ENCODE data around the gene C1QTNF5.
A peak's percentile ranks its signal among the peaks of the same experiment; 100 is the strongest.

C1QTNF5 gene

DNA sequence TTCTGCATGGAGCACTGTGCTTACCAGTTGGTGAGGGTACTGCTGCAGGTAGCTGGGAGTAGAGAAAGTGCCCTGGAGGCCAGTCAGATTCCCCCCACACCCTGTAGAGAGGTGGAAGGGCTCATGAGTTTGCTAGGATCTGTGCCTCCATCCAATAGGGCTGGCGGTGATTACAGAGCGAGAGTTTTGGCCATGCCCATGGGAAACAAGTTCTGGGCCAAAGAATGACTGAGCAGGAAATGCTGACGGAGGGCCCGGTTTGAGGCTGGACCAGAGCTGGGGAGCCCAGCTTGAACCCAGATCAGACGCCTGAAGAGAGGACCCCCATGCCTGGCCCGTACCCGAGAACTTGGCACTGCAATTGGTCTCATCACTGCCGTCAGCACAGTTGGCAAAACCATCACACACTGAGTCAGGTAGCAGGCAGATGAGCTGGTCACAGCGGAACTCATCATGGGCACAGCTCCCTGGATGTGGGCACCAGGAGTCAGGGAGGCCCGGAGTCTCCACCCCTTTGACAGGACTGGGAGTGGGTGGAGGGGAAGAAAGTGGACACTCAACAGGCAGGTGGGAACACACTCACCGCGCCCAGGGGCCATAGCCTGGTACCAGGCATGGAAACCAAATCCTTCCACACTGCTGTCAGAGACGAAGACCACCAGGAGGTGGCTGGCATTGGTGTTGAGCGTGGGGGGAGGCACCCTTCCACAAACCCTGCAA lies 3.8 kb upstream of the C1QTNF5 start:
- Histone ChIP-seq H4K20me1 (peaks cover 0 to 21% (median 2%) of the 10 kb centered on the region in 11 experiments; a peak in 9 of 22 replicates), H3K9me3 (replicated peaks in 1 of 11) (no peaks in the 10 kb centered on the region), H3K27me3 (peaks cover 21 to 31% (median 27%) of the 10 kb centered on the region in 11 experiments), H3K4me1 (peaks cover 24 to 29% (median 27%) of the 10 kb centered on the region in 10 experiments), H3K27ac (no peak overlapping the region), H3K36me3 (no peaks in the 10 kb centered on the region), H3K4me2 (no peak overlapping the region), H3K4me3 (no peak overlapping the region), H3K9ac (no peak overlapping the region)
- no peak for TF ChIP-seq Cebpa-rat (IDR thresholded peaks at IDR 0.05)

DNA sequence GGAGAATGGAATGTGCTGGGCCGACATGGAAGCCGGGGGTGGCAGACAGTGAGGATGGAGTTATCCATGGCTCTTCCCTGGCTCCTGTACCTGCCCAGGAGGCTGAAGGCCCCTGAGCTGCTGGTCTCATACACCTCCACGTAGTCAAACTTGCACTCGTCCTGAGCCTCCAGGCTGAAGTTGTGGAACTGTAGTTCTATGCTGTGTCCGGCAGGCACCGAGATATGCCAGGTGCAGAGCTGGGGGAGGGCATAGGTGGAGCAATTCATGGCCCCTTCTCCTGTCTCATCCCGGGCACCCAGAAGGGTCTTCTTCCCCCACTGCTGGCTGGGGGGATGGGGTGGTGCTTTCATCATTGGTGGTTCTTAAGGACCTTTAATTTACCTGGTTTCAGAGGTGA lies 3.0 kb upstream of the C1QTNF5 start:
- Histone ChIP-seq H3K9me3 (replicated peaks in 1 of 11) (no peaks in the 10 kb centered on the region), H3K36me3 (no peaks in the 10 kb centered on the region), H3K27ac (no peak overlapping the region), H3K4me2 (no peak overlapping the region), H3K4me3 (no peak overlapping the region), H3K27me3 (peaks cover 28 to 38% (median 34%) of the 10 kb centered on the region in 11 experiments), H3K4me1 (peaks cover 28 to 36% (median 34%) of the 10 kb centered on the region in 10 experiments), H4K20me1 (peaks cover 0 to 28% (median 10%) of the 10 kb centered on the region in 11 experiments; a peak in 18 of 22 replicates), H3K9ac (no peak overlapping the region)
- TF ChIP-seq Cebpa-rat (IDR thresholded peaks at IDR 0.05), result no peak

DNA sequence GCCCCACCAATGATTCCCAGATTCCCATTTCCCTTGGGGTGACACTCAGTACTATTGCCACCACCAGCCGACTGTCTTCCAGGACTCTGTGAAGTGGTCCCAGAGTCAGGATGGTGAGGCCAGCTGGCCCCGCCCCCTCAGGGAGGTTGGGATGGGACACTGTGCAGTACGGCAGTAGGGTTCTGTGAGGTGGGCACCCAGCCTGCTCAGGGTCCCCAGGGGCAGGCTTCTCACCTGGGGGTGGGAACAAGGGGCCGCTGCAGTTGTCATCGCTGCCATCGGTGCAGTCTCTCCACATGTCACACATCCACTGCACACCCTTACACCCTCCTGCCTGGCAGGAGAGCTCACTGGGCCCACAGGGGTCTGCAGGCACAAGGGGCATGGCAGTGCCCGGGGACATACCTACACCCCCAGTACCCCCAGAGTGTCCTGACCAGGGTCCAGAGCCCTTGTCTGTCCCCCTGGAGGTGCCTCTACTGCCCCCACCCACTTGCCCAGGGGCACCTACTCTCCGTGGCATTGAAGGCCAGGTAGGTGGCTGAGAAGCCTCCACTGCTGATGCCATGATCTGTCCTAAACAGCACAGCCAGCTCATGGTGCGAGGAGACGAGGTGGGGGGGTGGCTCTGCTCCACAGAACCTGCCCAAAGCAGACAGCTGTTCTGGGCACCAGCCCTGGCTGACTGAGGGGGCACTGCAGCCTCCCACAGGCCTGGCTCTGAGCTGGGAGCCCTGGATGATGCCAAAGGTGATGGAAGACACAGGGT lies 1.9 kb upstream of the C1QTNF5 start:
- peaks cover 0 to 37% (median 13%) of the 10 kb centered on the region in 11 experiments; a peak in 18 of 22 replicates for H4K20me1 ChIP-seq
- H3K27me3 ChIP-seq, result peaks cover 32 to 43% (median 38%) of the 10 kb centered on the region in 11 experiments

DNA sequence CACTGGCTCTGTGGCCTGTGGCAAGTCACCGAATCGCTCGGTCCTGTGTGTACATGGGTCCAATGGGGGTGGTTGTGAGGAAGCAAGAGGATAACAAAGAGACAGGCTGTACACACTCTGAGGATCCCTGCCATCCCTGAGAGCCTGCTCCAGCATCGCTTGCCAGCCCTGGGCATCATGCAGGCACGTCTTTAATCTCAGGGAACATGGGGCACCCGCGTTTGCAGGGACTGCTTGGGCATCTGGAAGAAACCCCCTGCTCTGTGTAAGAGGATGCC lies 1.3 kb upstream of the C1QTNF5 start:
- H3K4me3 ChIP-seq, result no peak overlapping the region
- H3K4me2 ChIP-seq, result peak overlapping the region in 9 of 11 experiments; percentile 90 to 98 (median 94); a peak in 14 of 22 replicates
- no peaks in the 10 kb centered on the region for H3K9me3 ChIP-seq (replicated peaks in 1 of 11)
- H3K27me3 ChIP-seq, result peaks cover 32 to 43% (median 38%) of the 10 kb centered on the region in 11 experiments
- no peak overlapping the region for H3K27ac ChIP-seq
- peaks cover 0 to 4% (median 0%) of the 10 kb centered on the region in 11 experiments; a peak in 1 of 22 replicates for H3K36me3 ChIP-seq
- no peak overlapping the region for H3K9ac ChIP-seq
- H4K20me1 ChIP-seq, result peaks cover 0 to 37% (median 17%) of the 10 kb centered on the region in 11 experiments; a peak in 19 of 22 replicates
- peaks cover 42 to 54% (median 52%) of the 10 kb centered on the region in 10 experiments for H3K4me1 ChIP-seq
- TF ChIP-seq Cebpa-rat (IDR thresholded peaks at IDR 0.05), result no peak

More for the DNA sequence above, 1.9 kb upstream of the C1QTNF5 start:
- H3K27ac ChIP-seq, result no peak overlapping the region
- H3K4me3 ChIP-seq, result no peak overlapping the region
- no peak for TF ChIP-seq Cebpa-rat (IDR thresholded peaks at IDR 0.05)
- H3K36me3 ChIP-seq, result no peaks in the 10 kb centered on the region
- H3K4me2 ChIP-seq, result peak overlapping the region in 5 of 11 experiments; percentile 90 to 98 (median 94); a peak in 4 of 22 replicates
- H3K4me1 ChIP-seq, result peaks cover 36 to 48% (median 46%) of the 10 kb centered on the region in 10 experiments
- no peak overlapping the region for H3K9ac ChIP-seq
- H3K9me3 ChIP-seq (replicated peaks in 1 of 11), result no peaks in the 10 kb centered on the region

DNA sequence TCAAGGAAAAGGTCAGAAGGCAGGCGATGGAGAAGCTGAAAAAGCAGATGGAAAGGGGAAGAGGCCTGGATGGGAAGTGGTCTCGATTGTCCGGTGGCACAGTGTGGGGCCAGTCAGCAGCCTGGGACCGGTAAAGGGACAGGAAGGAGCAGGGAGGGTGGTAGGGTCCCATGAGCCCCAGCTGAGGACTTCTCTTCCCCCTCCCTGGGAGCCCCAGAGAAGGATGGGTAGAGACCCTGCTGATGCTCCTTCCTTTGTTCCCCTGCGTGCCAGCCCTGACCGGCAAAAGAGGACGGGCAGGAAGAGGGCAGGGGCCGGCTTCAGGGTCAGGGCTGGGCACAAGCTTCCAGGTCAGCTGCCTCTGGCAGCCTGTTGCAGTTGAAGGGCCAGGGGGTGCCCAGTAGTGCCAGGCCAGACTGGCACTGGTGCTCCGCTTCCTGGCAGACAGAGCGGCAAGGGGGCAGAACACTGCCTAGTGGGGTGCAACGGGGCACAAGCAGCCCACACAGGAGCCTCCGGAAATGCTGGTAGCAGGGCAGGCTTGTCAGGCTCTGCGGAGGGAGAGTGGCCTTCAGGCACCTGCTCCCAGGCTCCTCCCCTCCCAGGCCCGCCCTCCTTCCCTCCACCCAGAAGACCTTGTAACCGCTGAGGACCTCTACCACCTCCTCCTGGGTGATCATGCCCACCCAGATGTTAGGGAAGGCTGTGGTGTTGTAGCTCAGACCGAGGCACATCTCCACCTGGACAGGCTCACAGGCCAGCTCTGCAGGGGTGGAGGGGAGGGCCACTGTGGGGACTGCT lies 739 bp upstream of the C1QTNF5 start:
- Histone ChIP-seq H3K4me3 (peak overlapping the region in 6 of 10 experiments; percentile 16 to 66 (median 40); a peak in 7 of 20 replicates), H3K27me3 (peaks cover 32 to 43% (median 38%) of the 10 kb centered on the region in 11 experiments), H3K4me1 (peaks cover 47 to 60% (median 57%) of the 10 kb centered on the region in 10 experiments), H3K4me2 (peak overlapping the region; percentile 90 to 98 (median 94)), H4K20me1 (peaks cover 0 to 37% (median 19%) of the 10 kb centered on the region in 11 experiments; a peak in 19 of 22 replicates), H3K36me3 (peaks cover 0 to 9% (median 0%) of the 10 kb centered on the region in 11 experiments; a peak in 4 of 22 replicates), H3K9me3 (replicated peaks in 1 of 11) (no peaks in the 10 kb centered on the region), H3K9ac (peak overlapping the region in 6 of 11 experiments; percentile 20 to 76 (median 42); a peak in 10 of 22 replicates), H3K27ac (no peak overlapping the region; a peak in 1 of 22 replicates)
- no peak for TF ChIP-seq Cebpa-rat (IDR thresholded peaks at IDR 0.05)

DNA sequence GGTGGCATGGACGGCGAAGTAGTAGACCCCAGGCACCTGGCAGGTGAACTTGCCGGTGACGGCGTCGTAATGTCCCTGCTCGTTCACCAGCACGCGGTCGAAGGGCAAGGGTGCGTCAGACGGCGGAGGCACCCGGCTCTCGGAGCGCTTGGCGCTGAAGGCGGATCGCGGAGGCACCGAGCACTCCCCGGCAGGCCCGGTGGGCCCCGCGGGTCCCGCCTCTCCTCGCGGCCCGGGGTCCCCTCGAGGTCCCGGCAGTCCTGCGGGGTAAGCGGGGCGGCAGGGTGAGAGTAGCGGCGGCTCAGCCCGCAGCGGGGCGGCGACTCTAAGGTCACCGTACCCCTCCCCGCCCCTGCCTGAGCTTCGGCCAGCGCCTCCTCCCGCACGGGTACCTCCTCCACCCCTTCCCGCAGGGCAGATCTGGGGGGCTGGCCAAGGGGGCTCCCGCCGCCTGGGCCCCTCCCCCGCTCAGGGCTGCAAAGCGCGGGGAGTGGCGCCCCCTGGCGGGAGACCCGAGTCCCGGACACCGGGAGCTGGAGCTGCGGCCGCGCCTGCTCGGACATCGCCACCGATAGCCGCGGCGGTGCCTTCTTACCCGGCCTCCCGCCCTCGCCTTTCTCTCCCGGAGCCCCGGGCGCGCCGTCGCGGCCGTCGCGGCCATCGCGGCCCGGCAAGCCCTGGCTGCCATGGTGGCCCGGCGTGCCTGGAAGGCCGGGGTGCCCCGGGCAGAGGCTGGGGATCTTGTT lies 921 bp downstream of the C1QTNF5 start:
- H3K9ac ChIP-seq, result peak overlapping the region; percentile 42 to 76 (median 63); a peak in 21 of 22 replicates
- peaks cover 64 to 76% (median 74%) of the 10 kb centered on the region in 10 experiments for H3K4me1 ChIP-seq
- H3K4me3 ChIP-seq, result peak overlapping the region; percentile 45 to 66 (median 52)

DNA sequence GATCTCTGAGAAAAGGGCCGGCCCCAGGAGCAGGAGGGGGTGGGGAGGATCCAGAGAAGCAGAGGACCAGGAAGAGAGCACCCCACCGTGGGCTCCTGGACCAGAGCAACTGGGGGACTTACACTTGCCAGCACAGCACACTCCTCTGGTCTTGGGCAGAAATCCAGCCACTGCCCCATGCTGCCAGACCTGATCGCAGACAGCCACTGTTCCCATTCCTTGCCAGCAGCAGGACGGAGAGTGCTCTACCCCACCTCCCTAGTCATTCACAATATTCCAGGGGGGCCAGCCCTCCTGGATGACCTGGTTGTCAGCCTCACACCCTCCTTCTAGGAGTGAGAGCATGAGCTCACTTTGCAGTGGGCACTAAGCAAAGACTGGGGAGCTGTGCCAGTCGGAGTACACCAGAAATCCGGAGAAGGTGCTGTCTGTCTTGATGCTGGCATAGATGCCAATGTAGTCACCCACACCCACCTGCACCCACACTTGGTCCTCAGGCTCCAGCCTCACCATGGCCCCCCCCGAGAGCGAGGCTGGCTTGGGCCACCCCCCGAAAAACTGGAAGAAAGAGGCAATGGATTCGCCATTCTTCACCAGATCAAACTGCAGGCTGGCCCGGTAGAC lies 1.6 kb downstream of the C1QTNF5 start:
- peaks cover 0 to 18% (median 0%) of the 10 kb centered on the region in 11 experiments; a peak in 4 of 22 replicates for H3K36me3 ChIP-seq
- H3K27me3 ChIP-seq, result peaks cover 32 to 43% (median 38%) of the 10 kb centered on the region in 11 experiments
- TF ChIP-seq Cebpa-rat (IDR thresholded peaks at IDR 0.05), result no peak
- no peak overlapping the region for H3K27ac ChIP-seq
- H3K9ac ChIP-seq, result peak overlapping the region in 2 of 11 experiments; percentile 64 to 76; a peak in 5 of 22 replicates
- H3K4me2 ChIP-seq, result peak overlapping the region; percentile 90 to 98 (median 94)
- peaks cover 64 to 78% (median 75%) of the 10 kb centered on the region in 10 experiments for H3K4me1 ChIP-seq
- H3K9me3 ChIP-seq (replicated peaks in 1 of 11), result no peaks in the 10 kb centered on the region
- peaks cover 0 to 37% (median 19%) of the 10 kb centered on the region in 11 experiments; a peak in 19 of 22 replicates for H4K20me1 ChIP-seq
- H3K4me3 ChIP-seq, result peak overlapping the region in 7 of 10 experiments; percentile 45 to 66 (median 51); a peak in 9 of 20 replicates

More for the DNA sequence above, 921 bp downstream of the C1QTNF5 start:
- Histone ChIP-seq H3K9me3 (replicated peaks in 1 of 11) (no peaks in the 10 kb centered on the region), H3K27ac (peak overlapping the region in 4 of 11 experiments; percentile 28 to 37 (median 32); a peak in 1 of 22 replicates), H3K4me2 (peak overlapping the region; percentile 90 to 98 (median 94)), H3K36me3 (peaks cover 0 to 18% (median 0%) of the 10 kb centered on the region in 11 experiments; a peak in 4 of 22 replicates), H3K27me3 (peaks cover 32 to 43% (median 38%) of the 10 kb centered on the region in 11 experiments), H4K20me1 (peaks cover 0 to 37% (median 19%) of the 10 kb centered on the region in 11 experiments; a peak in 19 of 22 replicates)
- TF ChIP-seq Cebpa-rat (IDR thresholded peaks at IDR 0.05), result no peak

Measured in BLaER1 treated with 17β-estradiol and CSF1 and Interleukin-3, amounts not matched to agents 10 nM and 100 nM (cell line).